ENCODE results near the gene SECTM1.

The SECTM1 gene

GRCh38 chr17:82302991-82303943, 30.3 kb downstream of the SECTM1 start:
- peaks cover 0 to 36% (median 18%) of the 10 kb centered on the region in 11 experiments; a peak in 17 of 22 replicates for H4K20me1 ChIP-seq
- peak overlapping the region; percentile 52 to 100 (median 98) for H3K4me2 ChIP-seq
- TF ChIP-seq Cebpa-rat (IDR thresholded peaks at IDR 0.05): no peak
- H3K27ac ChIP-seq: peak overlapping the region in 2 of 11 experiments; percentile 5 to 11; a peak in 1 of 22 replicates
- no peaks in the 10 kb centered on the region for H3K36me3 ChIP-seq
- H3K9ac ChIP-seq: peak overlapping the region in 6 of 11 experiments; percentile 2 to 70 (median 58); a peak in 11 of 22 replicates
- H3K9me3 ChIP-seq (replicated peaks in 1 of 11): no peaks in the 10 kb centered on the region
- H3K4me1 ChIP-seq: peaks cover 64 to 86% (median 81%) of the 10 kb centered on the region in 10 experiments
- peak overlapping the region in 4 of 10 experiments; percentile 15 to 34 (median 24); a peak in 5 of 20 replicates for H3K4me3 ChIP-seq
- peaks cover 0 to 48% (median 14%) of the 10 kb centered on the region in 11 experiments; a peak in 13 of 22 replicates for H3K27me3 ChIP-seq

GRCh38 chr17:82302568-82302963, 31.0 kb downstream of the SECTM1 start:
- no peak for TF ChIP-seq Cebpa-rat (IDR thresholded peaks at IDR 0.05)
- peak overlapping the region; percentile 52 to 100 (median 98); a peak in 21 of 22 replicates for H3K4me2 ChIP-seq
- 0 out of 22 replicates have a peak overlapping the region, but pooled peaks of 1 of the 11 experiments have one; percentile 11 for H3K27ac ChIP-seq
- peaks cover 0 to 36% (median 18%) of the 10 kb centered on the region in 11 experiments; a peak in 17 of 22 replicates for H4K20me1 ChIP-seq
- peaks cover 71 to 93% (median 88%) of the 10 kb centered on the region in 10 experiments for H3K4me1 ChIP-seq
- H3K9ac ChIP-seq: peak overlapping the region in 6 of 11 experiments; percentile 5 to 70 (median 58); a peak in 9 of 22 replicates
- H3K4me3 ChIP-seq: peak overlapping the region in 3 of 10 experiments; percentile 17 to 34 (median 26); a peak in 4 of 20 replicates
- no peaks in the 10 kb centered on the region for H3K9me3 ChIP-seq (replicated peaks in 1 of 11)
- no peaks in the 10 kb centered on the region for H3K36me3 ChIP-seq
- H3K27me3 ChIP-seq: peaks cover 0 to 48% (median 14%) of the 10 kb centered on the region in 11 experiments; a peak in 13 of 22 replicates

- Histone ChIP-seq H3K9ac (peak overlapping the region in 8 of 11 experiments; percentile 4 to 70 (median 38); a peak in 13 of 22 replicates), H3K27ac (peak overlapping the region in 3 of 11 experiments; percentile 7 to 66 (median 62); a peak in 3 of 22 replicates), H3K36me3 (no peaks in the 10 kb centered on the region)
These were observed 31.5 kb downstream of the SECTM1 start for GRCh38 chr17:82301916-82302567.

GRCh38 chr17:82301300-82301915, 32.2 kb downstream of the SECTM1 start:
- no peaks in the 10 kb centered on the region for H3K36me3 ChIP-seq
- H3K4me1 ChIP-seq: peaks cover 82 to 99% (median 95%) of the 10 kb centered on the region in 10 experiments
- peak overlapping the region in 9 of 11 experiments; percentile 19 to 70 (median 46); a peak in 17 of 22 replicates for H3K9ac ChIP-seq
- peaks cover 0 to 48% (median 14%) of the 10 kb centered on the region in 11 experiments; a peak in 13 of 22 replicates for H3K27me3 ChIP-seq
- peaks cover 0 to 36% (median 18%) of the 10 kb centered on the region in 11 experiments; a peak in 17 of 22 replicates for H4K20me1 ChIP-seq
- peak overlapping the region; percentile 52 to 100 (median 98) for H3K4me2 ChIP-seq
- H3K27ac ChIP-seq: peak overlapping the region in 7 of 11 experiments; percentile 23 to 66 (median 41); a peak in 12 of 22 replicates
- peak overlapping the region in 1 of 10 experiments; percentile 17; a peak in 3 of 20 replicates for H3K4me3 ChIP-seq
- TF ChIP-seq Cebpa-rat (IDR thresholded peaks at IDR 0.05): no peak
- H3K9me3 ChIP-seq (replicated peaks in 1 of 11): no peaks in the 10 kb centered on the region

More at GRCh38 chr17:82301916-82302567, 31.5 kb downstream of the SECTM1 start:
- no peaks in the 10 kb centered on the region for H3K9me3 ChIP-seq (replicated peaks in 1 of 11)
- H3K27me3 ChIP-seq: peaks cover 0 to 48% (median 14%) of the 10 kb centered on the region in 11 experiments; a peak in 13 of 22 replicates
- H3K4me3 ChIP-seq: peak overlapping the region in 2 of 10 experiments; percentile 17 to 26; a peak in 3 of 20 replicates
- TF ChIP-seq Cebpa-rat (IDR thresholded peaks at IDR 0.05): no peak
- peak overlapping the region; percentile 52 to 100 (median 98) for H3K4me2 ChIP-seq
- H4K20me1 ChIP-seq: peaks cover 0 to 36% (median 18%) of the 10 kb centered on the region in 11 experiments; a peak in 17 of 22 replicates
- H3K4me1 ChIP-seq: peaks cover 76 to 98% (median 93%) of the 10 kb centered on the region in 10 experiments

GRCh38 chr17:82300707-82301270, 32.8 kb downstream of the SECTM1 start:
- Histone ChIP-seq H3K4me3 (no peak overlapping the region; a peak in 2 of 20 replicates), H3K9ac (peak overlapping the region in 8 of 11 experiments; percentile 19 to 70 (median 50); a peak in 15 of 22 replicates), H3K27me3 (peaks cover 0 to 48% (median 14%) of the 10 kb centered on the region in 11 experiments; a peak in 13 of 22 replicates), H4K20me1 (peaks cover 0 to 36% (median 18%) of the 10 kb centered on the region in 11 experiments; a peak in 17 of 22 replicates), H3K4me2 (peak overlapping the region; percentile 52 to 100 (median 98)), H3K27ac (peak overlapping the region in 7 of 11 experiments; percentile 23 to 66 (median 41); a peak in 12 of 22 replicates), H3K36me3 (no peaks in the 10 kb centered on the region), H3K9me3 (replicated peaks in 1 of 11) (no peaks in the 10 kb centered on the region), H3K4me1 (peaks cover 81 to 99% (median 95%) of the 10 kb centered on the region in 10 experiments)
- TF ChIP-seq Cebpa-rat (IDR thresholded peaks at IDR 0.05): no peak

- peak overlapping the region in 10 of 11 experiments; percentile 52 to 100 (median 98); a peak in 18 of 22 replicates for H3K4me2 ChIP-seq
- peaks cover 77 to 99% (median 94%) of the 10 kb centered on the region in 10 experiments for H3K4me1 ChIP-seq
- peaks cover 0 to 36% (median 18%) of the 10 kb centered on the region in 11 experiments; a peak in 17 of 22 replicates for H4K20me1 ChIP-seq
- no peak overlapping the region for H3K4me3 ChIP-seq
- no peaks in the 10 kb centered on the region for H3K9me3 ChIP-seq (replicated peaks in 1 of 11)
- peaks cover 0 to 43% (median 14%) of the 10 kb centered on the region in 11 experiments; a peak in 13 of 22 replicates for H3K27me3 ChIP-seq
- 0 out of 22 replicates have a peak overlapping the region, but pooled peaks of 1 of the 11 experiments have one; percentile 66 for H3K9ac ChIP-seq
- no peaks in the 10 kb centered on the region for H3K36me3 ChIP-seq
- H3K27ac ChIP-seq: no peak overlapping the region
- no peak for TF ChIP-seq Cebpa-rat (IDR thresholded peaks at IDR 0.05)
These were observed 33.3 kb downstream of the SECTM1 start for GRCh38 chr17:82300228-82300627.

GRCh38 chr17:82299452-82299851, 34.1 kb downstream of the SECTM1 start:
- no peaks in the 10 kb centered on the region for H3K9me3 ChIP-seq (replicated peaks in 1 of 11)
- H3K4me2 ChIP-seq: peak overlapping the region; percentile 93 to 100 (median 98)
- no peaks in the 10 kb centered on the region for H3K36me3 ChIP-seq
- H3K27ac ChIP-seq: peak overlapping the region in 5 of 11 experiments; percentile 87 to 90 (median 89); a peak in 8 of 22 replicates
- H3K27me3 ChIP-seq: peaks cover 0 to 37% (median 14%) of the 10 kb centered on the region in 11 experiments; a peak in 13 of 22 replicates
- H3K4me3 ChIP-seq: peak overlapping the region in 1 of 10 experiments; percentile 59; a peak in 2 of 20 replicates
- peak overlapping the region in 5 of 11 experiments; percentile 5 to 84 (median 27); a peak in 4 of 22 replicates for H3K9ac ChIP-seq
- peaks cover 0 to 33% (median 18%) of the 10 kb centered on the region in 11 experiments; a peak in 17 of 22 replicates for H4K20me1 ChIP-seq
- TF ChIP-seq Cebpa-rat (IDR thresholded peaks at IDR 0.05): no peak
- peaks cover 79 to 99% (median 94%) of the 10 kb centered on the region in 10 experiments for H3K4me1 ChIP-seq
